Esophagus mucosa (tissue), 1 donor: ENCODE data around the gene BRIP1. TPM values are rescaled to one million over a fixed set of nuclear protein-coding genes. Genes with fewer than 3 reads are reported as not detected.
"Not testable (repeated sequence)": the region's sequence is repeated elsewhere in the genome, so short reads cannot be mapped to it uniquely, and the experiment has no call there.

ENCODE experiments used
- ATAC-seq: fragments of 200-7000 bp; cut with Tn5 transposase; one replicate; pipeline ENCODE4 v1.9.1; 2020
- total RNA-seq: library from RNA; stranded (reverse); gene quantifications from one replicate; pipeline ENCODE4 v1.2.4, GENCODE V29; 2023
- donor health status: DM: yes; HTN: yes; CAD: no.

BRIP1 gene
- total RNA-seq = 3.9 TPM

DNA sequence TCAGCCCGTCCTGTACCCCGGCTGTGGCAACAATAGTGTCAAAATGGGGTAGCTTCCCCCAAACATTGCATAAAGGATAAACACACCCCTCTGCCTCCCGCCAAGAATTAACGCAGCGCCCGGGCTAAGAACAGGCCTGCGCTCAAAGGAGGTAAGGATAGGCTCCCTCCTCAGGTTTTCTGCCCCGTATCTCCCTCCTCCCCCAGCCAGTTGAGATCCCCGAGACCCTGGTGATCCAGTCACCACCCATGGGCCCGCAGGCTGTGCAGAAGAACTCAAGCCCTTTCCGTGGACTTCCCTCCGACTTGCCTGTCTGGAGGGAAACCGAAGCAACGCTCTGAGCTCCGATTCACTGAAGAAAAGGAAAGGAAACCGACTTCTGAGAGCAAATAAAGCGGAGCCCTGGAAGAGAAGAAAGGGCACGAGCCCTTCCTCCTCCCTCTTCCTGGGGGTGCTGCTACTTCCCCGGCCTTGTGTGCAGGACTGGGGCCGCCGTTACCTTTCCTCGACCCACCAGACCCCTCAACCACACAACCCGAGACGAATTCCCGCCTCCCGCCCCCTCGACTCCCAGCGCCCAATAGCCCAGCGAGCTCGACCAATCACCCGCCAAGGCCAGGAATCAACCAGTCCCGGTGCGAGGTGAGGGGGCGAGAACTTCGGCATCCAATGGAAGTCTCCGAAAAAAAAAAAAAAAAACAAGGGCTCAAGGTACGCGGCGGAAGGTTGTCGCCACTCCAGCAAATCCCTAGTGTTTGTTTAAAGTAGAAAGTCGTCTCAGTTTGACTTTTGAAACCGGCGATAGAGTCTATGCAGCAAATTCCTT is at the start of gene BRIP1:
Gene BRIP1 (minus strand): TSS at position 554 of the 826 bp plus-strand sequence. CDS start 1,989 bp downstream, outside the sequence.
- ATAC-seq = peak; percentile 97

DNA sequence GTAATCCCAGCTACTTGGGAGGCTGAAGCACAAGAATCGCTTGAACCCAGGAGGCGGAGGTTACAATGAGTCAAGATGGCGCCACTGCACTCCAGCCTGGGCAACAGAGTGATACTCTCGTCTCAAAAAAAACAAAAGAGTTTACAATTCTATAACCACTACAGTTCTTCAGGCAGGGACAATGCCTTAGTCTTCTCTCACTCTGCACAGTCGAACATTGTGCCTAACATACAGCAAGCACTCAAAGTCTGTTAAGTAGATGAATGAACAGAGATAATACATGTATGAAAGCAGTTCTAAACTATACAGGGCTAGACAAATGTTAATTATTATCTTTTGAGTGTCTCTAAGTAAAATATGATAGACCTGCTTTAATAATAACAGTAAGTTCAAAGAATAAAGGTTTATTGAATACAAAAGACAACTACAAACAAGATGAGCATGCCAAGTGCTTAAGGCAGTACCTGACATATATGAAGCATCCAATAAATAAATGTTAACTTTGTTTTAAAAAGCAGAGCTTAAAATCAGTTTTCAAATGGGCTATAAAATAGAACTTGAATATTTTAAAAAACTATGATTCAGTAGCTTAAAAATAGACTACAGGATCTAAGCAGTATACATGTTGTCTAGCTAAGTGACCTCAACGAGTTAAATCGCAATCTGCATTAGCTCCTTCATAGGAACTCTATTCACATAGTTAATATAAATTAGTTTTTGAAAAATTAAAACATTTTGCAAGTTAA is 45.1 kb upstream of the BRIP1 start:
- no peak for ATAC-seq

DNA sequence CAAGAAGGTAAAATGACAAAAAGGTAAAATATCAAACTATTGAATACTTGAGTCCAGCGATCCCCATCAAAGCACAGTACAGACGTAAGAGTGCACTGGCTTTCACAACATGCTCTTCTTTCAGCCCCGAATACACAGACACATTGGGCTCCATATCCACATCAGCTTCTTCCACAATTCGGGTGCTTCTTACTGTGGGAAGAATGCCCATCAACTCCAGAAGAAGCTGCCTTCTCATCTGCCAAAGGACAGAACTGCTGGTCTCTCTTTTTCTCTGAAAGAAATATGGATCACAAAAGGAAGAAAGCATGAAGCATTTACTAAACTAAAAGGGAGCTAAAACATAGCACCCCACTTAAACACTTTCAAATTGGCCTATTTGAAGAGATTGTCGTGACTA is 44.0 kb upstream of the BRIP1 start:
- ATAC-seq = no peak

DNA sequence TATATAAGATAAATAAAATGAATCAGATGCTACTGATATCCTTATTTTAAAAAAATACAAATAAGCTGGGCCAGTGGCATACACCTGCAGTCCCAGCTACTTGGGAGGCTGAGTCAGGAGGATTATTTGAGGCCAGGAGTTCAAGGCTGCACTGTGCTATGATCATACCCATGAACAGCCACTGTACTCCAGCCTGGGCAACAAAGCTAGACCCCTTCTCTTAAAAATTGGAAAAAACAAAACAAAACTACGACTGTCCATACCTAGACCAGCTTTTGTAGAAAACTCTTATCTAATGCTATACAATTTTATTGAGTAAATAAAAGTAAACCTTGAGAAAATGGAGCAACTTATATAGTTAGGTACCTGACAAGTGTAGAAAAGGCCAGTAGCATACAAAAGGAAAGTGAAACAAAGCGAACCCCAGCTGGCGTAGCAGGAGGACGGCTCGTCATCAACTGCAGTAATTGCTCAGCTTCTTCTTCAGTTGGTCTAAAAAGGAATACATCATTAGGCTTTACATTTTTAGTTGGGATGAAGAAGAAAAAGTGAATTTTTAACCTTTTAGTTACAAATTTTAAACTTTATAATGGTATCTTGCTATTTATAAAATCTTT is 40.9 kb upstream of the BRIP1 start:
- no peak for ATAC-seq

DNA sequence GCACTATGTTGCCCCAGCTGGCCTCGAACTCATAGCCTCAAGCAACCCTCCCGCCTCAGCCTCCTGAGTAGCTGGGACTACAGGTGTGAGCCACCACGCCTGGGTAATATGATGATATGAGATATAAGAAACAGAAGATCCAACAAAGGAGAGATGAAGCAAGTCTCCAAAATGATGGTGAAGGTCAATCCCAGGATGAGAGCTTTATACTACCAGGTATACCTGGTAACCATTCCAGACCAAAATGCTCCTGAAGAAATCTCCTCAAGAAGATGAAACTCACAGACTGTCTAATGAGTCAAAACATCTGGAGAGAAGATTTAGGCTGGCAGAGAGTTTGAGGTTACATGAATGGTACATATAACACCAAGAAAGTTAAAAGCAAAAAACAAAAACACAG is 39.9 kb upstream of the BRIP1 start:
- ATAC-seq = no peak

DNA sequence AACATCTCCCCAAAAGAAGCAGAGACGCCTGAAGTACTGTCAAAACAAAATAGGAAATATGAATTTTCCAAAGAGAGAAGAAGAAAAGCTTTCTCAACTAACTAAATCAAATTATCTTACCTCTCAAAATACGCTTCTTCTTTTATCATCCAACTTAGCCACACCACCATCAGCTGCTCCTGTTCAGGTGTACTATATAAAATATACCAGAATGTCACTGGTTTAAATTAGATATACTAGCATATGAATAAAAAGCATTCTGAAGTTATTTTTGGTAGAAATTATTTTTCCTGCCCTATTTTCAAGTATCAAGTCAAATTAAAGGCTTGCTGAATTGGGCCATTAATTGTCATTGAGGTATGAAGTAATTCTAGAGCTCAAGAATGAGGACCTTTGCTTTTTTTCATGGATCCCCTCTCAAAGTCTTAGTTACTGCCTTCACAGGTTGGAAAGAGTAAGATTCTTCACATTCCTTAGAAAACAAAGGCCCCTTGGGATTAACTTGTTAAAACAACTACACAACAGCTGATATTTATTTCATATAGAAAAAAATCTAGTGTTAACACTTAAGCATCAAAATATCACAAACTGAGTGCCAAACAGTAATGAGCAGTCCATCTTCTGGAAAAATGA is 34.3 kb upstream of the BRIP1 start:
- no peak for ATAC-seq

DNA sequence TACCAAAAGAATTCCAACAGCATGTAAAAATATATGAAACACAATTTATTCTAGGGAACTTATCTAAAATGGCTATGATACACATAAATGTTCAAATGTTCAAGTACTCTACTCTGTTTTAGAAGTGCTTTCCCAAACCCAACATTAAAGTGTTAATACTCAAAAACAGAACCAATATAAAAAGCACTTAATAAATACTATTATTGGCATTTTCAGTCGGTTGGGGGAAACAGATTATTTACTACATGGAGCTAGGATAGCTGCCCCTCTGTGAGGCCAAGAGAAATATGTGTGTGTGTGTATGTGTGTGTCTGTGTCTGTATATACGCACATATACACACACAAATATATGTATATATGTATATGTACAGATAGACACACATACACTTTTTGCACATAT is 32.1 kb upstream of the BRIP1 start:
- no peak for ATAC-seq

DNA sequence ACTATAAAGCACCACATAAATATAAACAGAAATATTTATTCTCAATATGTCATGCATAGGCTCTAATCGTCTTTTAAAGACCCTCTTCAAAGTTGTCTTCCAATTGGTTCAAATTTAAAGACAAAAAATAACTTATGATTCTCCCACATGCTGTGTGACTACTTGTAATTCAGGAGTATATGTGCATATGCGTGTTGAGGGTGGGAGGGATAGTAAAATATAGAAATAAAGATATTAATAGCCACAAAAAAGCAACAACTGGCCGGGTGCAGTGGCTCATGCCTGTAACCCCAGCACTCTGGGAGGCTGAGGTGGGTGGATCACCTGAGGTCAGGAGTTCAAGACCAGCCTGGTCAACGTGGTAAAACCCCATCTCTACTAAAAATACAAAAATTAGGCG is 31.0 kb upstream of the BRIP1 start:
- not testable (repeated sequence) for ATAC-seq

DNA sequence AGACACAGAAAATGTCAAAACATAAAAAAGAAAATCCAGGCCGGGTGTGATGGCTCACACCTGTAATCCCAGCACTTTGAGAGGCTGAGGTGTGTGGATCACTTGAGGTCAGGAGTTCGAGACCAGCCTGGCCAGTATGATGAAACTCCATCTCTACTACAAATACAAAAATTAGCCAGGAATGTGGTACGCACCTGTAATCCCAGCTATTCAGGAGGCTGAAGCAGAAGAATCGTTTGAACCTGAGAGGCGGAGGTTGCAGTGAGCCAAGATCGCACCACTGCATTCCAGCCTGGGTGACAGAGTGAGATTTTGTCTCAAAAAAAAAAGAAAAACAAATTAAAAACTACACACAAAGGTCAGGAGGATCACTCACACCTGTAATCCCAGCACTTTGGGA is 24.4 kb upstream of the BRIP1 start:
- ATAC-seq = not testable (repeated sequence)

DNA sequence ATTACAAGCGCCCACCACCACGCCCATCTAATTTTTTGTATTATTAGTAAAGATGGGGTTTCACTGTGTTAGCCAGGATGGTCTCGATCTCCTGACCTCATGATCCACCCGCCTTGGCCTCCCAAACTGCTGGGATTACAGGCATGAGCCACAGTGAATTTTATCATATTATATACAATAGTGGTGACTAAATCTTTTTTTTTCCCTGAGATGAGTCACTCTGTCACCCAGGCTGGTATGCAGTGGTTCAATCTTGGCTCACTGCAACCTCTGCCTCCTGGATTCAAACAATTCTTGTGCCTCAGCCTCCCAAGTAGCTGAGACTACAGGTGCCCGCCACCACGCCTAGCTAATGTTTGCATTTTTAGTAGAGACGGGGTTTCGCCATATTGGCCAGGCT is 22.5 kb upstream of the BRIP1 start:
- peak; percentile 57 for ATAC-seq

DNA sequence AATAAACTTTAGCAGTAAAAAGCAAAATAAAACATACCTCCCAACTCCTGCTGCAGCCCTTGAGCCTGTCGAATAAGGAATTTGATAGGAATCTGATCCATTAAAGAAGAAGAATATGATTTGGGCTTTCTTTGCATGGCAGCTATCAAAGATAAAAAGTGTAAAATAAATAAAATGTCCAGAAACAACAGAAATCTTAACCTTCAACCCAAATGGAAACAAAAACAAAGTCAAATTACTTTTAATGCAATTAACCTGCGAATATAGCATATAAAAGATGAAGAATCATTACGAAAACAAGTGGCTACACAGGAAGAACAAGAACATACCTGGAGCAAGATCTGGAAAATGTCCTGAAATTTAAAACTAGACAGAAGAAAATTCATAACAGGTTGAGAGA is 21.5 kb upstream of the BRIP1 start:
- no peak for ATAC-seq

DNA sequence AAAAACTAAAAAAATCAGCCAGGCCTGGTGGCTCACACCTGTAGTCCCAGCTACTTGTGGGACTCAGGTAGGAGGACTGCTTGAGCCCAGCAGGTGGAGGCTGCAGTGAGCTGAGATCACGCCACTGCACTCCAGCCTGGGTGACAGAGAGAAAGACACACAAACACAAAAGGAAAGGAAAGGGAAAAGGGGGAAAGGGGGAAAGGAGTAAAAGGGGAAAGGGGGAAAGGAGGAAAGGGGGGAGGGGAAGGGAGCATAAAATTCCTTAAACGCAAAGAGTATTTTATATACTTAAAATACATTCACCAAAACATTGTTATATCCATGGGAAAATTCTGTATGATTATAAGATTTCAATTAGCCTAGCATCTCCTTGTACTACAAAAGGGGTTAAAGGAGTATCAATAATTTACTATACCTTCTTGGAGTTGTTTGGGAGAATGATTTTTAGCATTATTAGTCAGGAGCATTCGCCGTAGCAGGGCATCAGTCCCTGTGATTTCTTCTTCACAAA is 17.3 kb upstream of the BRIP1 start:
- no peak for ATAC-seq

DNA sequence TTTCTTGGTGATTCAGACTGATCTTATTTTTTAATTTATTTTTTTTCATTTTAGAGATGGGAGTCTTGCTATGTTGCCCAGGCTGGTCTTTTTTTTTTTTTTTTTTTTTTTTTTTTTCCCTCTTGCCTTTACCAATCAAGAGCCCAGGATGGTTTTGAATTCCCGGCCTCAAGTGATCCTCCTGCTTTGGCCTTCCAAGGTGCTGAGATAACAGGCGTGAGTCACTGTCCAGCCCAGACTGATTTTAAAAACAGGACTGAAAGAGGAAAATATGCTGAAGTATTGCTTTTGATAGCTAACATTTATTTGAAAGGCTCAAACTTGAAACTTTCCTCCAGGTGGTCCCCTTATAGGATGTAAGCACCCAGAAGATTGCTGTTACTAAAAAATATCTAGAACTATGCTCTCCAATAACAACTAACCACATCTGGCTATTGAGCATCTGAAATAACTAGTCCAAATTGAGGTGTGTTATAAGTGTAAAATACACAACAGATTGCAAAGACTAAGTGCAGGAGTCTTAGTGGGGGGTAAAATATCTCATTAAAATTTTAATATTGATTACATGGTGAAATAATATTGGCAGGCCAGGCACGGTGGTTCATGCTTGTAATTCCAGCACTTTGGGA is 15.8 kb upstream of the BRIP1 start:
- ATAC-seq = no peak

DNA sequence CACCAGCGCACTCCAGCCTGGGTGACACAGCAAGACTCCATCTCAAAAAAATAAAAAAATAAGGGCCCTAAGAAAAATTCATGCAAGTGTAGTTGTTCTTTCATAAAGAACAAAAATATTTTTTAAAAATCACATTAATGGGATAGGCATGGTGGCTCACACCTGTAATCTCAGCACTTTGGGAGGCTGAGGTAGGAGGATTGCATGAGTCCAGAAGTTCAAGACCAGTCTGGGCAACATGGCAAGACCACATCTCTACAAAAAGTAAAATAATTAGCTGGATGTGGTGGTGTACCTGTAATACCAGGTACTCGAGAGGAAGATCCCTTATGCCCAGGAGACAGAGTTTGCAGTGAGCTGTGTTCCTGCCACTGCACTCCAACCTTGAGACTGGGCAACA is 15.2 kb upstream of the BRIP1 start:
- ATAC-seq = no peak

DNA sequence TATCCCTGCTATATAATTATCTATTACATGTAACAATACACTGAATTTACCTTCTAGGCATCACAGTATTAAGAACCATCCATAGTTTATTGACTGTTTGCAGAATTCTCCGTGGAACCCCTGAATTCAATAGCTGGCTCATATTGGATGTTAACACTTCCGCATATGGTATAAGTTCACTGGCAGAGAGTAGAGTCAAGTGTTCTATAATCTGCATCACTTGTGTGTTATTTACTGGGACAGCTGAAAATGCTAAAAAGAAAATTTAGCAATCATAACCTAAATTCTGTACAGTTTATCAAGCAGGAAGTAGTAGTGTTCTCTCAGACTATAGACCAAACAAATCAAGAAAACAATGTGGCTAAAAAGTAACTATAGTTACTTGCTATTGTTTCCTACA is 14.5 kb upstream of the BRIP1 start:
- ATAC-seq = no peak

DNA sequence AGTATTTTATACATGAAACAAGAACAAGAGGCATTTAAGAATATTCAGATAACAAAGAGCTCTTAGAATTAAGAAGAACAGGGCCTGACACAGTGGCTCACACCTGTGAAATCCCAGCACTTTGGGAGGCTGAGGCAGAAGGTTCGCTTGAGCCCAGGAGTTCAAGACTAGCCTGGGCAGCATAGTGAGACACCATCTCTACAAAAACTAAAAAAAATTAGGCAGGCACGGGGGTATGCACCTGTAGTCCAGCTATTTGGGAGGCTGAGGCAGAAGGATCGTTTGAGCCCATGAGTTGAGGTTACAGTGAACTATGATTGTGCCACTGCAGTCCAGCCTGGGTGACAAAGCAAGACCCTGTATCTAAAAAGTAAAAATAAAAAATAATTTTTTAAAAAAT is 12.5 kb upstream of the BRIP1 start:
- ATAC-seq = no peak

DNA sequence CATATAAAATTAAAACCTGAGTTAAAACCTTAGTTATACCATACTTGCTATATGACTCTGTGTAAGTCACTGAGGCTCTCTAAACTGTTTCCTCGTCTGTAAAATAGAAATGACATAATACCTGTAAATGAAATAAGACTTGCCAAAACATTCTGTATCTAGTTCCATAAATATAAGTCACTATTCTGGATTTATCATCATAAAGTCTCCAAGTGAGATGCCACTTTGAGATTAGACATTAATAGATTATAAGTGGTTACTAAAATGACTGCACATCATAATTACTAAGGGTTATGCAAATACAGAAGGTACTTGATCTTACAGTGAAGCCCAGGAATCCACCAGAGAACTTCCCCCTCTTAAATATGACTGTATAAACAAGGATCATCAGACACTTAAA is 12.0 kb upstream of the BRIP1 start:
- ATAC-seq = no peak

DNA sequence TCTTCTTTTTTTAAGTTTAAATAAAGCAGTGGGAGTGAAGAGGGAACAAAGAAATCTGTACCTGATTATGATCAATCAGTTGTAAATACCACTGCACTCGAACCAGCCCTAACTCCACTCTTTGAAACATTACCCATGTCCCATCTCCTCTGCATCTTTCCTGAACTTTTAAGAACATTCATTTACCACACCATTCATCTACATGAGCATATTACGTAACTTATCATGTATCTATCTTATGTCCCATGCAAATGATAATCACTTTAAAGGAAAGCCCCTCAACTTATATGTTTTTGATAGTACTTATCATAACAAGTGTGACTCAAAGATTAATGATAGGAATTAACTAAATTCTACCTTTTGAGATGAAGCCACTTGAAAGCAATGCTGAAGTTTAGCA is 10.7 kb upstream of the BRIP1 start:
- ATAC-seq = no peak

DNA sequence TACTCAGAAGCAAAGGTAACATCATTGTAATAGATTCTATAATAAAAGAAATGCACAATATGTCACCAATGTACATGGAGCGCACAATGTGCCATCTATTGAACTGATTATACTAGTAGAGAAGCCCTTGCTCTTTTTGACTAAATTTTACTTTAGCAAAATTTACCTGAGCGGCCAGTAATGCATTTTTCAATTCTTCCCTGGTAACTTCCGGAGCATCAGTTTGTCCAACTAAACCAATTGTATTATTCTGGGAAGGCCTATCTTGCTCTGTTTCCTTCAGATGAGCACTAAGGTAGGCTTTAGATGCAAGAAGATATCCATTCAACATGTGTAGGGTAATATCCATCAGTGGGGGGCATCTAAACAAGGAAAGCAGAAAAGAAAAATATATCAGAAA is 8.8 kb upstream of the BRIP1 start:
- no peak for ATAC-seq

DNA sequence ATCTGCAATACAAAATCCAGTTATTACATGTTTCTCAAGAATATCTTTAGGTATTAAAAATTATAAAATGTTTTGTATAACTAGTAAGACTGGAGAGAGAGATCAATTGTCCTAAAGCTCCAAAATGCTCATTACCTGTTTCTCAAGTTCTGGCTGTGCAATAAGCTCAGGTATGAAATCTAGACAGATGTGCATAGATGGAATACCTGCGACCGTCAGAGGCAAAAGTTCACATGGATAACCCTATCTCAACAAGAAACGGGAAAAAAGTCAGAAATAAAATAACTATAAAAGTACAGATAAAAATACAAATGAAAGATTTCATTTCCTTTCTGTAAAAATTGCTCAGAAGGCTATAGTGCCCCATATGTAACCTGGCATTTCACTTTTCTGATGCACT is 5.8 kb upstream of the BRIP1 start:
- ATAC-seq = no peak

DNA sequence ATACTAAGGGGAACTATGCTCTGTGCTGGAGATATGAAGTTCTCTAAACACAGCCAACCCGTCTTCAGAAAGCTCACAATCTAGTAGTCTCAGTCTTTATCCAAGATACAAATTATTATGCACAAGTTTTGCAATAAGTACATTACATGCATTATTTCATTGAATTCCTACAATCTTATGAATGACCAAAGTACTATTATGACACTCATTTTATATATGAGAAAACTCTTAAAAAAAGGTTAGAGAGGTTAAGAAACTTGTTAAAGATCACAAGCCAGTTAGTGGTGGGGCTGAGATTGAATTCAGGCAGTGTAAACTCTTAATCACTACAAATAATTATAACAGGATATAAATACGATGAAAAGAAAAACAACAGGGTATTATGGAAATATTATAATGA is 4.7 kb upstream of the BRIP1 start:
- no peak for ATAC-seq

DNA sequence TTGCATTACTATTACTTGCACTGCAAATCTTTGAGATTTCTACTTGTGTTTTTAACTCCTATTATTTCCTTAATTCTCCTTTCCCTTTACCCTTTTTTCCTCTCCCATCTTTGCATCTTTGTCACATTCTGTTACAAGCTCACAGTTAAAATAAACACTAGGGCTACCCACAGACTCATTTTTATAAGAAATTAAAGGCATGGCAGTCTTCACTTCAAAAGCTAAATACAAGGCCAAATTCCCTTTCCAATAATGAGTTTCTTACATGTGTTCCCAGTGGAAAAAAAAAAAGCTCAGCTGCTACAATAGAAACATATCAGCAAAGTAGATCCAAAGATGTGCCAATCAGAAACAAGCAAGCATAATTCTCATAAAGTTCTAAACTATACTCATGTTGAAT is 3.7 kb upstream of the BRIP1 start:
- ATAC-seq = no peak

DNA sequence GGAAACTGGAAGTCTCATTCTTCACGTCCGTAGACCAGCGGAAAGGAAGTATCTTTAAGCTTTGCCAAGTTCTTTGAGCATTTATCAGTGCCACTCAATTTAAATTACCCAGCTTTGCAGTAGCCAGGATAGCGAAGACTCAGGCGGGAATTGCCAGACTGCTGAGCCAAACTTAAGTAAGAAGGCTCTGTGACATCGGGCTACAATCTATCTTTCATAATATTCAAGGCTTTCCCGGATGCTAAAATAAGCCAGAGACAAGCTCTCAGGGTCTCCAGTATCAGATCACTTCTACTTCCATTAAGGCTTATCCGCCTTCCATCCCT is 436 bp upstream of the BRIP1 start:
- ATAC-seq = peak; percentile 6
